ENCODE results near the gene DUSP2.

Gene DUSP2

DNA sequence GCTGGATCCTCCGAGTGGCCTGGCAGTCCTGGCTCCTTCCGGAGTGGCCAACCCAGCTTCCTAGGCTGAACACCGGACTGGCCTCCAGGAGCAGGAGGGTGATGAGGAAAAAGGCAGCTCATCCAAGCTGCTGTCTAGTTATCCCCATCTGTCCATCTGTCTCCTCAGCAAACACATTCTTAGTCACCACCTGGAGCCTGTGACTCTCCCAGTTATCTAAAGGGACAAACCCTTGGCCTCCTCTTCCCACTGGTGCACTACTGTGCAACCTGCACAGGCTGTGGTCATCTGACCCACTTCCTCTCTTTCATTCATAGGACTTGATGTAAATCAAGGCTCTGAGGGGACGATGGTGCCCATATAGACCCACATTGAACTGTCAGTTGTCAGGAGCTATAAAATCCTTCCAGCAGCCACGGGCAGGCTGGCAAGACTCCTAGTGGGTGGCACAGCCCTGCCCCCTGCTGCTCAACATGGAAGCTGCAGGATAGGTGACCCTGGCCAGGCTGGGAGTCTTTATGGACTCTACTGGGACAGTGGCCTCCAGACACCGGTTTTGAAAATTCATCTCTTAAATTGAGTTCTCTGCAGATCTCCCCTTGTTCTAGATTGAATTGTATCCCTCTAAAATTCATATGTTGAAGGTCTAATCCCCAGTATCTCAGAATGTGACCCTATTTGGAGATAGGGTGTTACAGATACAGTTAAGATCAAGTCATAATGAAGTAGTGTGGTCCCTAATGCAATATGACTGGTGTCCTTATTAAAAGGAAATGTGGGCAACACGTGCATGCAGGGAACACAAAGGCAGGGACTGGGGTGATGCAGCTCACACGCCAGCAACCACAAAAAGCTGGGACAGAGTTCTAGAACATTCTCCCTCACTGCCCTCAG is 29.3 kb upstream of the DUSP2 start:
- Histone ChIP-seq H3K9me2 (ENCODE audit: low read depth, low read length) (no peaks in the 10 kb centered on the region), H4K20me1 (ENCODE audit: insufficient read depth, low read length) (no peaks in the 10 kb centered on the region), H3K27ac (ENCODE audit: low read depth, low read length, poor library complexity, severe bottlenecking) (no peak overlapping the region), H3K79me2 (ENCODE audit: insufficient read depth, low read length) (no peaks in the 10 kb centered on the region), H3K27me3 (ENCODE audit: insufficient read depth, low read length) (no peaks in the 10 kb centered on the region), H2AFZ (ENCODE audit: low read length) (no peak overlapping the region), H3K4me2 (ENCODE audit: low read length) (no peak overlapping the region), H3F3A (ENCODE audit: insufficient read depth, low read length) (0 out of 2 replicates have a peak, but pooled peaks cover 3% of the 10 kb centered on the region), H3K36me3 (ENCODE audit: insufficient read depth, low read length) (no peaks in the 10 kb centered on the region; the same call in 1 of the 2 replicates), H3K4me3 (ENCODE audit: low read depth, low read length, poor library complexity, severe bottlenecking) (no peak overlapping the region), H3K9ac (ENCODE audit: low read length) (no peak overlapping the region), H3K9me3 (ENCODE audit: low read length) (peaks cover 3% of the 10 kb centered on the region), H3K4me1 (ENCODE audit: insufficient read depth, low read length, severe bottlenecking) (no peaks in the 10 kb centered on the region)
- TF ChIP-seq, protein P1, sequence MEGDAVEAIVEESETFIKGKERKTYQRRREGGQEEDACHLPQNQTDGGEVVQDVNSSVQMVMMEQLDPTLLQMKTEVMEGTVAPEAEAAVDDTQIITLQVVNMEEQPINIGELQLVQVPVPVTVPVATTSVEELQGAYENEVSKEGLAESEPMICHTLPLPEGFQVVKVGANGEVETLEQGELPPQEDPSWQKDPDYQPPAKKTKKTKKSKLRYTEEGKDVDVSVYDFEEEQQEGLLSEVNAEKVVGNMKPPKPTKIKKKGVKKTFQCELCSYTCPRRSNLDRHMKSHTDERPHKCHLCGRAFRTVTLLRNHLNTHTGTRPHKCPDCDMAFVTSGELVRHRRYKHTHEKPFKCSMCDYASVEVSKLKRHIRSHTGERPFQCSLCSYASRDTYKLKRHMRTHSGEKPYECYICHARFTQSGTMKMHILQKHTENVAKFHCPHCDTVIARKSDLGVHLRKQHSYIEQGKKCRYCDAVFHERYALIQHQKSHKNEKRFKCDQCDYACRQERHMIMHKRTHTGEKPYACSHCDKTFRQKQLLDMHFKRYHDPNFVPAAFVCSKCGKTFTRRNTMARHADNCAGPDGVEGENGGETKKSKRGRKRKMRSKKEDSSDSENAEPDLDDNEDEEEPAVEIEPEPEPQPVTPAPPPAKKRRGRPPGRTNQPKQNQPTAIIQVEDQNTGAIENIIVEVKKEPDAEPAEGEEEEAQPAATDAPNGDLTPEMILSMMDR (IDR thresholded peaks at IDR 0.05; ENCODE audit: low read length) = peak; percentile 96
- TF ChIP-seq EZH2 (IDR thresholded peaks at IDR 0.05; ENCODE audit: borderline replicate concordance, low read length) = no peak

DNA sequence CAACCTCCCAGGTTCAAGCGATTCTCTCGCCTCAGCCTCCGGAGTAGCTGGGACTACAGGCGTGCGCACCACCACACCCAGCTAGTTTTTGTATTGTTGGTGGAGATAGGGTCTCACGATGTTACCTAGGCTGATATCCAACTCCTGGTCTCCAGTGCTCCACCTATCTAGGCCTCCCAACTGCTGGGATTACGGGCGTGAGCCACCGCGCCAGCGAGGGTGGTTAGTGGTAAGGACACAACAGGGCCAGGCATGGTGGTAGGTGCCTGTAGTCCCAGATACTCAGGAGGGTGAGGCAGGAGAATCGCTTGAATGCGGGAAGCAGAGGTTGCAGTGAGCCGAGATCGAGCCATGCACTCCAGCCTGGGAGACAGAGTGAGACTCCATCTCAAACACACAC is 26.6 kb upstream of the DUSP2 start:
- Histone ChIP-seq H3K36me3 (ENCODE audit: insufficient read depth, low read length) (no peaks in the 10 kb centered on the region; the same call in 1 of the 2 replicates), H3K27ac (ENCODE audit: low read depth, low read length, poor library complexity, severe bottlenecking) (no peak overlapping the region), H3K4me1 (ENCODE audit: insufficient read depth, low read length, severe bottlenecking) (no peaks in the 10 kb centered on the region), H3K9ac (ENCODE audit: low read length) (no peak overlapping the region), H3K4me2 (ENCODE audit: low read length) (no peak overlapping the region), H3K9me3 (ENCODE audit: low read length) (peaks cover 3% of the 10 kb centered on the region), H3F3A (ENCODE audit: insufficient read depth, low read length) (no peaks in the 10 kb centered on the region), H3K27me3 (ENCODE audit: insufficient read depth, low read length) (no peaks in the 10 kb centered on the region), H3K9me2 (ENCODE audit: low read depth, low read length) (no peaks in the 10 kb centered on the region), H3K79me2 (ENCODE audit: insufficient read depth, low read length) (no peaks in the 10 kb centered on the region), H3K4me3 (ENCODE audit: low read depth, low read length, poor library complexity, severe bottlenecking) (no peak overlapping the region), H4K20me1 (ENCODE audit: insufficient read depth, low read length) (no peaks in the 10 kb centered on the region), H2AFZ (ENCODE audit: low read length) (no peak overlapping the region)
- TF ChIP-seq, protein P1 (IDR thresholded peaks at IDR 0.05; ENCODE audit: low read length) = no peak
- TF ChIP-seq EZH2 (IDR thresholded peaks at IDR 0.05; ENCODE audit: borderline replicate concordance, low read length) = no peak

DNA sequence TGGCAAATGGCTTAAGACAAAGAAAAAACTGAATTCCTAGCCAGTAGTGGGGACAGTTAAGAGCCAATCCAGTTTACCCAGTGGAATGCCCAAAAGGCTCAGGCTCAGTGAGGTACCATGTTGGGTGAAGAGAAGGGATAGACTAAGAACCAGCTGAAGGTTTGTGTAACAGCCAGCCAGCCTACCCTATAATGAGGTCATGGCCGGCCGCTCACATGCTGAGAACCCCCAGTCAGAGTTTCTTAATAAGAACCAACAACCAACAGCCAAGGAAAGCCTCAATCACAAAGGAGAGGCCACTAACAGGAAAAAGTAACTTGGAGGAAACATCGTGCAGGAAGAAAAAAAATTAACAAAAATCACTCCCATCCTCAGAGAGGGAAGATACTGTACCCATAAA is 25.4 kb upstream of the DUSP2 start:
- Histone ChIP-seq H3K4me1 (ENCODE audit: insufficient read depth, low read length, severe bottlenecking) (no peaks in the 10 kb centered on the region), H2AFZ (ENCODE audit: low read length) (no peak overlapping the region), H3K79me2 (ENCODE audit: insufficient read depth, low read length) (no peaks in the 10 kb centered on the region), H3K4me3 (ENCODE audit: low read depth, low read length, poor library complexity, severe bottlenecking) (no peak overlapping the region), H4K20me1 (ENCODE audit: insufficient read depth, low read length) (no peaks in the 10 kb centered on the region), H3K9ac (ENCODE audit: low read length) (no peak overlapping the region), H3K4me2 (ENCODE audit: low read length) (no peak overlapping the region), H3F3A (ENCODE audit: insufficient read depth, low read length) (no peaks in the 10 kb centered on the region), H3K9me3 (ENCODE audit: low read length) (peaks cover 3% of the 10 kb centered on the region), H3K36me3 (ENCODE audit: insufficient read depth, low read length) (no peaks in the 10 kb centered on the region; the same call in 1 of the 2 replicates), H3K9me2 (ENCODE audit: low read depth, low read length) (no peaks in the 10 kb centered on the region), H3K27ac (ENCODE audit: low read depth, low read length, poor library complexity, severe bottlenecking) (no peak overlapping the region), H3K27me3 (ENCODE audit: insufficient read depth, low read length) (no peaks in the 10 kb centered on the region)
- TF ChIP-seq, protein P1 (IDR thresholded peaks at IDR 0.05; ENCODE audit: low read length) = no peak
- no peak for TF ChIP-seq EZH2 (IDR thresholded peaks at IDR 0.05; ENCODE audit: borderline replicate concordance, low read length)

All from OCI-LY1 (cell line).